ENCODE measurements around the gene TRAPPC6A. TPM values are rescaled to one million over a fixed set of nuclear protein-coding genes. Genes with fewer than 3 reads are reported as not detected.

The TRAPPC6A gene
- total and polyA plus RNA-seq, 2 experiments from 2014 or later = 29.4 to 74.7 TPM

GRCh38 chr19:45145270-45146189 is 32.5 kb downstream of the TRAPPC6A start:
- no peak overlapping the region for H3K27ac Mint-ChIP-seq
- Histone ChIP-seq H3K4me1 (ENCODE audit: insufficient read depth) (no peaks in the 10 kb centered on the region), H3K27me3 (ENCODE audit: insufficient read depth) (no peaks in the 10 kb centered on the region; the same call in 1 of the 2 replicates), H3K36me3 (ENCODE audit: insufficient read depth) (no peaks in the 10 kb centered on the region), H3K9me2 (ENCODE audit: insufficient read depth) (no peaks in the 10 kb centered on the region), H4K20me1 (replicated peaks; ENCODE audit: insufficient read depth) (peaks cover 3% of the 10 kb centered on the region), H3K4me2 (no peak overlapping the region), H3K4me3 (no peak overlapping the region), H2AFZ (no peak overlapping the region), H3K27ac (ENCODE audit: low read depth) (no peak overlapping the region), H3K79me2 (replicated peaks; ENCODE audit: insufficient read depth) (no peaks in the 10 kb centered on the region), H3F3A (replicated peaks; ENCODE audit: low read depth) (0 out of 2 replicates have a peak, but pooled peaks cover 3% of the 10 kb centered on the region)
- H3K4me1 Mint-ChIP-seq = no peaks in the 10 kb centered on the region; the same call in 2 of the 3 replicates
- no peak overlapping the region for H3K4me3 Mint-ChIP-seq
- ATAC-seq = no peak
- TF ChIP-seq CREB1 (CRISPR knock-in tag; IDR thresholded peaks at IDR 0.05; ENCODE audit: low read depth) = no peak
- no peak for TF ChIP-seq EZH2 (IDR thresholded peaks at IDR 0.05; ENCODE audit: low read depth, unreplicated experiment)
- TF ChIP-seq EZH2phosphoT487 (IDR thresholded peaks at IDR 0.05; ENCODE audit: unreplicated experiment) = no peak
- TF ChIP-seq ZNF462 (CRISPR knock-in tag; IDR thresholded peaks at IDR 0.05) = no peak
- no peak for TF ChIP-seq ZNF331 (CRISPR knock-in tag; IDR thresholded peaks at IDR 0.05; ENCODE audit: low read depth)
- TF ChIP-seq POLR2AphosphoS5 (IDR thresholded peaks at IDR 0.05; ENCODE audit: low read depth) = no peak
- TF ChIP-seq ETS1 (IDR thresholded peaks at IDR 0.05) = no peak
- no peak for TF ChIP-seq STAT1 (IDR thresholded peaks at IDR 0.05; ENCODE audit: unreplicated experiment)
- no peak for TF ChIP-seq REST (IDR thresholded peaks at IDR 0.05; ENCODE audit: unreplicated experiment)
- TF ChIP-seq NANOG (IDR thresholded peaks at IDR 0.05; ENCODE audit: borderline replicate concordance) = no peak
- no peak for TF ChIP-seq ZNF114 (CRISPR knock-in tag; IDR thresholded peaks at IDR 0.05)
- TF ChIP-seq JUNB (IDR thresholded peaks at IDR 0.05; ENCODE audit: unreplicated experiment) = no peak
- no peak for TF ChIP-seq CTCF (conservative IDR thresholded peaks at IDR 0.05; ENCODE audit: low read depth in 2 of 2)
- peaks cover 21% of the 10 kb centered on the region for H3K36me3 Mint-ChIP-seq (ENCODE audit: low read depth)
- no peak for DNase-seq (ENCODE audit: low spot score)
- peaks cover 23% of the 10 kb centered on the region for H3K27me3 Mint-ChIP-seq (ENCODE audit: insufficient read depth, low read depth, poor library complexity)
- H3K9me3 Mint-ChIP-seq = no peaks in the 10 kb centered on the region; the same call in 2 of the 3 replicates
